ENCODE data around the gene ATP11B.

Gene ATP11B

DNA sequence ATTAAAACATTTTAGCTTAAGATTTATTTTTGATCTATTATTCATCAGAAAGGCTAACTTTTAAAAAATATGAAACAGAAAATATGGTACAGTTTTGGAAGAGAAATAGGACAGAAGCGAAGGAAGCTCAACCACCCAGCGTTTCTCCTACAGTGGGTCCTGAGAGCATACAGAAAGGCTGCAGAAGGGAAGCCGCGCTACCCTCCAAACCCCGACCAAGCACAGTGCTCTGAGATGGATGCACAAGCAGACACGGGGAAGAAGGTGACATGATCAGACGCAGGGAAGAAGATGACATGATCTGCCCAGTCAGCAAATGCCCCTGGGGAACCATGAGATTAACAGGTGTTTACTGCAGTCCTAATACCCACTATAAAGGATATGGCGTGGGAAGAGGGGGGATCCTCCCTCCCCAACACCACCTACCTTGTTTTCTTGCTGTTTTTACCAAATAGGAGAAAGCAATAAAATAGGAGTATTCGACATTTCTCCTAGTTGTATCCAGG, 172.6 kb downstream of the ATP11B start:
- no peak for TF ChIP-seq CTCF (conservative IDR thresholded peaks at IDR 0.05; ENCODE audit: control insufficient read depth, insufficient read depth, low read depth, low read length)
- DNase-seq (ENCODE audit: low read depth): no peak
- no peak overlapping the region for H3K4me3 ChIP-seq (ENCODE audit: control insufficient read depth, low read depth, low read length)

GRCh38 chr3:182967218-182968204, 174.2 kb downstream of the ATP11B start:
- DNase-seq (ENCODE audit: low read depth): peak; percentile 27
- no peak for TF ChIP-seq CTCF (conservative IDR thresholded peaks at IDR 0.05; ENCODE audit: control insufficient read depth, insufficient read depth, low read depth, low read length)
- no peak overlapping the region for H3K4me3 ChIP-seq (ENCODE audit: control insufficient read depth, low read depth, low read length)

- no peak for TF ChIP-seq CTCF (conservative IDR thresholded peaks at IDR 0.05; ENCODE audit: control insufficient read depth, insufficient read depth, low read depth, low read length)
- no peak overlapping the region for H3K4me3 ChIP-seq (ENCODE audit: control insufficient read depth, low read depth, low read length)
- DNase-seq (ENCODE audit: low read depth): peak; percentile 61
Observed at GRCh38 chr3:182969277-182969676, 176.0 kb downstream of the ATP11B start.

DNA sequence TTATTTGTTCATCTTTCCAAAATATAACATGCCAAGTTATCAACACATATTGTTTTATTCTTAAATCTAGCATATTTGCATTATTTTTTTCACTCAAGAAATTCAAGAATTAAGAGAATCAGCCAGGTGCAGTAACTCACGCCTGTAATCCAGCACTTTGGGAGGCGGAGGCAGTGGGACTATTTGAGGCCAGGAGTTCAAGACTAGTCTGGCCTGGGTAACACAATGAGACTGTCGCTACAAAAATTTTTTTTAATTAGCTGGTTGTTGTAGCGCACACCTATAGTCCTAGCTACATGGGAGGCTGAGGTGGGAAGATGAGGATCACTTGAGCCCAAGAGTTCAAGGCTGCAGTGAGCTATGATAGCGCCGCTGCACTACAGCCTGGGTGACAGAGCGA, 176.5 kb downstream of the ATP11B start:
- no peak for DNase-seq (ENCODE audit: low read depth)
- no peak overlapping the region for H3K4me3 ChIP-seq (ENCODE audit: control insufficient read depth, low read depth, low read length)
- TF ChIP-seq CTCF (conservative IDR thresholded peaks at IDR 0.05; ENCODE audit: control insufficient read depth, insufficient read depth, low read depth, low read length): no peak

DNA sequence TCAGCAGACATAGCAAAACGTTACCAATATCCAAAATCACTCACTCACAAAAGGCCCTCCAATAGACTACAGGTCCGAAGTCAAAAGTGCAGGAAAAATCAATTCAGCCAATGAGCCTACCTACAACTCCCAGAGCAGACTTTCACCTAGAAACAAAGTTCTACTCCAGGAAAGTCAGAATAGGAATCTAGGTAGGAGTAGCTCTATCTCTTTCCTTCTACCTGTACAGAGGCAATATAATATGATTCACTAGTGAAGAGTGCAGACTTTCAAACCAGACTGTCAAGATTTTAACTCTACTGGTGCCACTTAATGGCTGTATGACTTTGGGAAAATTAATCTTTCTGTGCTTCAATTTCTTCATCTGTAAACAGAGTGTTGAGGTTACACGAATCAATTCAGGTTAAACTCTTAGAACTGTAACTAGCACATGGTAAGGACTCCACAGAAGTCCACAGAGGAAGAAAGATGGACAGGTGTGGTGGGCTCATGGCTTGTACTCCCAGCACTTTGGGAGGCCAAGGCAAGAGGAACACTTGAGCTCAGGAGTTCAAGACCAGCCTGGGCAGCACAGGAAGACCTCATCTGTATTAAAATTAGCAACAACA, 177.6 kb downstream of the ATP11B start:
- TF ChIP-seq CTCF (conservative IDR thresholded peaks at IDR 0.05; ENCODE audit: control insufficient read depth, insufficient read depth, low read depth, low read length): no peak
- H3K4me3 ChIP-seq (ENCODE audit: control insufficient read depth, low read depth, low read length): no peak overlapping the region
- DNase-seq (ENCODE audit: low read depth): no peak
